H9 (cell line): ENCODE results near the gene F7. TPM values are rescaled to one million over a fixed set of nuclear protein-coding genes. Genes with fewer than 3 reads are reported as not detected.
A peak's percentile ranks its signal among the peaks of the same experiment; 100 is the strongest.

ENCODE experiments used
- DNase-seq: peaks from one replicate; pipeline ENCODE4 v3.0.0-alpha.2; 2017
- H2AFZ ChIP-seq: one replicate; pipeline ENCODE4 v1.6.1; 2013; ENCODE audit warnings: mild to moderate bottlenecking, low read length, control low read depth, moderate library complexity
- H2AK5ac ChIP-seq: 2 replicates; pipeline ENCODE4 v1.6.1; 2013; ENCODE audit warnings: low read length, control low read depth, mixed read lengths; ENCODE audit not compliant: insufficient read length
- H2BK120ac ChIP-seq: one replicate; pipeline ENCODE4 v1.6.1; 2013; ENCODE audit warnings: low read depth, mild to moderate bottlenecking, low read length, control low read depth, inconsistent platforms; ENCODE audit not compliant: poor library complexity, severe bottlenecking
- H2BK12ac ChIP-seq: 2 replicates; pipeline ENCODE4 v1.6.1; 2013; ENCODE audit warnings: low read length, control low read depth, mixed read lengths, low read depth; ENCODE audit not compliant: insufficient read length
- H2BK15ac ChIP-seq: 2 replicates; pipeline ENCODE4 v1.6.1; 2013; ENCODE audit warnings: low read depth, low read length, control low read depth
- H2BK20ac ChIP-seq: one replicate; pipeline ENCODE4 v1.6.1; 2013; ENCODE audit warnings: low read depth, mild to moderate bottlenecking, low read length, control low read depth, inconsistent platforms; ENCODE audit not compliant: poor library complexity, severe bottlenecking
- H2BK5ac ChIP-seq: 2 replicates; pipeline ENCODE4 v1.6.1; 2013; ENCODE audit warnings: low read length, control low read depth, mixed read lengths; ENCODE audit not compliant: insufficient read length
- H3K14ac ChIP-seq: 2 replicates; pipeline ENCODE4 v1.6.1; 2013; ENCODE audit warnings: low read length, control low read depth; ENCODE audit not compliant: insufficient read depth
- H3K18ac ChIP-seq: 2 replicates; pipeline ENCODE4 v1.6.1; 2013; ENCODE audit warnings: low read depth, mild to moderate bottlenecking, mixed read lengths, low read length, control low read depth; ENCODE audit not compliant: insufficient read length
- H3K23ac ChIP-seq: 2 replicates; pipeline ENCODE4 v1.6.1; 2013; ENCODE audit warnings: low read length, control low read depth, mixed read lengths, low read depth; ENCODE audit not compliant: insufficient read length
- H3K23me2 ChIP-seq: 2 replicates; pipeline ENCODE4 v1.6.1; 2013; ENCODE audit warnings: low read depth, mild to moderate bottlenecking, mixed read lengths, low read length, control low read depth; ENCODE audit not compliant: insufficient read length, poor library complexity, severe bottlenecking
- H3K27ac ChIP-seq: 2 replicates; pipeline ENCODE4 v1.5.1; 2013; ENCODE audit warnings: low read length, control low read depth, mixed read lengths, low read depth; ENCODE audit not compliant: insufficient read length
- H3K27me3 ChIP-seq: 2 replicates; pipeline ENCODE4 v1.6.1; 2013; ENCODE audit warnings: low read length, control low read depth, inconsistent platforms; ENCODE audit not compliant: insufficient read depth
- H3K4ac ChIP-seq: 2 replicates; pipeline ENCODE4 v1.6.1; 2013; ENCODE audit warnings: low read depth, mild to moderate bottlenecking, control low read depth, inconsistent platforms, low read length, moderate library complexity
- H3K4me1 ChIP-seq: 2 replicates; pipeline ENCODE4 v1.6.1; 2013; ENCODE audit warnings: low read length, control low read depth, inconsistent platforms; ENCODE audit not compliant: insufficient read depth
- H3K4me2 ChIP-seq: 2 replicates; pipeline ENCODE4 v1.6.1; 2013; ENCODE audit warnings: low read length, control low read depth, mixed read lengths; ENCODE audit not compliant: insufficient read length, insufficient read depth
- H3K56ac ChIP-seq: 2 replicates; pipeline ENCODE4 v1.6.1; 2013; ENCODE audit warnings: low read depth, mild to moderate bottlenecking, mixed read lengths, low read length, control low read depth; ENCODE audit not compliant: insufficient read length
- H3K79me1 ChIP-seq: 2 replicates; pipeline ENCODE4 v1.6.1; 2013; ENCODE audit warnings: low read depth, mild to moderate bottlenecking, moderate library complexity, low read length, control low read depth, inconsistent platforms; ENCODE audit not compliant: insufficient read depth, poor library complexity, severe bottlenecking
- H3K79me2 ChIP-seq: 2 replicates; pipeline ENCODE4 v1.6.1; 2013; ENCODE audit warnings: low read length, control low read depth, inconsistent platforms; ENCODE audit not compliant: insufficient read depth
- H3K9ac ChIP-seq: 2 replicates; pipeline ENCODE4 v1.6.1; 2013; ENCODE audit warnings: low read length, control low read depth, mixed read lengths; ENCODE audit not compliant: insufficient read length; ENCODE audit errors: extremely low read depth
- H3K9me3 ChIP-seq: one replicate; pipeline ENCODE4 v1.6.1; 2013; ENCODE audit warnings: low read depth, low read length, inconsistent platforms; ENCODE audit not compliant: control insufficient read depth
- H3T11ph ChIP-seq: one replicate; pipeline ENCODE4 v1.6.1; 2013; ENCODE audit warnings: mild to moderate bottlenecking, low read length, control low read depth, inconsistent platforms
- H4K20me1 ChIP-seq: one replicate; pipeline ENCODE4 v1.6.1; 2013; ENCODE audit not compliant: control insufficient read depth, insufficient read length, insufficient read depth
- H4K5ac ChIP-seq: 2 replicates; pipeline ENCODE4 v1.6.1; 2013; ENCODE audit warnings: low read depth, mild to moderate bottlenecking, mixed read lengths, low read length, control low read depth; ENCODE audit not compliant: insufficient read length
- H4K8ac ChIP-seq: replicated peaks from 2 replicates; pipeline ENCODE4 v1.6.1; 2013; ENCODE audit warnings: low read length, control low read depth, mixed read lengths, low read depth; ENCODE audit not compliant: insufficient read length
- H4K91ac ChIP-seq: 2 replicates; pipeline ENCODE4 v1.6.1; 2013; ENCODE audit warnings: low read depth, mild to moderate bottlenecking, moderate library complexity, mixed read lengths, low read length, control low read depth; ENCODE audit not compliant: insufficient read length
- H3K27ac Mint-ChIP-seq, 3 experiments: 2 replicates in 2 of 3; 3 replicates in 1 of 3; pipeline ENCODE4 v1.8.0; 2020 to 2021; ENCODE audit warnings: mixed read lengths in 3 of 3, mild to moderate bottlenecking in 1 of 3, moderate library complexity in 1 of 3
- H3K27me3 Mint-ChIP-seq: 2 replicates; pipeline ENCODE4 v1.8.0; 2021; ENCODE audit warnings: low read depth, mild to moderate bottlenecking, moderate library complexity, mixed read lengths
- H3K36me3 Mint-ChIP-seq, 3 experiments: 2 replicates in 2 of 3; 3 replicates in 1 of 3; pipeline ENCODE4 v1.8.0; 2020 to 2021; ENCODE audit warnings: low read depth in 3 of 3, mixed read lengths in 3 of 3; ENCODE audit not compliant: insufficient read depth in 1 of 3
- H3K4me1 Mint-ChIP-seq, 2 experiments: 2 replicates each; pipeline ENCODE4 v1.8.0; 2020; ENCODE audit warnings: mixed read lengths in 2 of 2
- H3K4me3 Mint-ChIP-seq, 2 experiments: 2 replicates in 1 of 2; 3 replicates in 1 of 2; pipeline ENCODE4 v1.8.0; 2020 to 2021; ENCODE audit warnings: mild to moderate bottlenecking in 2 of 2, mixed read lengths in 2 of 2, moderate library complexity in 1 of 2
- H3K9me3 Mint-ChIP-seq, 2 experiments: 2 replicates in 1 of 2; 3 replicates in 1 of 2; pipeline ENCODE4 v1.8.0; 2020; ENCODE audit warnings: mild to moderate bottlenecking in 2 of 2, mixed read lengths in 2 of 2, moderate library complexity in 1 of 2
- CTCF ChIP-seq: fragments of 200-600 bp; sonication (generic); conservative IDR thresholded peaks from 3 replicates; pipeline ENCODE4 v1.8.0; 2021; ENCODE audit warnings: antibody characterized with exemption, mild to moderate bottlenecking
- WGBS: extraction: QIAGEN DNeasy Blood & Tissue Kit; methylation state at CpG from one replicate; pipeline ENCODE4 v1.1.7; 2013; ENCODE audit warnings: missing lambda C conversion rate, low lambda C conversion rate, mixed read lengths; ENCODE audit not compliant: insufficient read length; ENCODE audit errors: extremely low coverage; 5-methylcytosine and 5-hydroxymethylcytosine counted together
- total RNA-seq: library from RNA; stranded (reverse); gene quantifications from 2 replicates; pipeline ENCODE4 v1.2.1, GENCODE V29; 2021

F7 gene
- total RNA-seq, 1 experiment from 2014 or later = 0.81 TPM

- H4K91ac ChIP-seq = no peak overlapping the region
- H4K8ac ChIP-seq = no peak overlapping the region
- no peak overlapping the region for H2BK120ac ChIP-seq
- no peak overlapping the region for H3T11ph ChIP-seq
- peaks cover 44 to 51% of the 10 kb centered on the region in 2 experiments for H3K4me1 Mint-ChIP-seq
- H3K56ac ChIP-seq = no peak overlapping the region
- TF ChIP-seq CTCF = no peak
- no peaks in the 10 kb centered on the region for H4K20me1 ChIP-seq
- no peak overlapping the region for H3K27ac ChIP-seq
- H3K23ac ChIP-seq = no peak overlapping the region
- no peak overlapping the region for H2BK12ac ChIP-seq
- H3K4ac ChIP-seq = no peak overlapping the region
- H3K9me3 Mint-ChIP-seq = peaks cover 0 to 4% of the 10 kb centered on the region in 2 experiments; a peak in 3 of 5 replicates
- no peak overlapping the region for H2BK15ac ChIP-seq
- no peak overlapping the region for H2AK5ac ChIP-seq
- peaks cover 42% of the 10 kb centered on the region for H3K27me3 Mint-ChIP-seq
- no peaks in the 10 kb centered on the region for H3K9me3 ChIP-seq
- no peaks in the 10 kb centered on the region for H3K79me2 ChIP-seq
- no peaks in the 10 kb centered on the region for H3K79me1 ChIP-seq
- no peaks in the 10 kb centered on the region; the same call in 1 of the 2 replicates for H3K4me1 ChIP-seq
- DNase-seq = peak; percentile 20
- no peaks in the 10 kb centered on the region; the same call in 1 of the 2 replicates for H3K27me3 ChIP-seq
- H3K18ac ChIP-seq = no peak overlapping the region
- H3K9ac ChIP-seq = no peak overlapping the region
- no peak overlapping the region for H2BK5ac ChIP-seq
- no peak overlapping the region for H2AFZ ChIP-seq
- H3K27ac Mint-ChIP-seq = no peak overlapping the region
- no peak overlapping the region for H3K4me3 Mint-ChIP-seq
- no peak overlapping the region for H3K14ac ChIP-seq
- no peak overlapping the region for H2BK20ac ChIP-seq
- no peak overlapping the region for H4K5ac ChIP-seq
- no peak overlapping the region for H3K4me2 ChIP-seq
- WGBS = no CpG with 5 or more reads among the region's 3 CpGs
- H3K36me3 Mint-ChIP-seq = peaks cover 0 to 4% (median 0%) of the 10 kb centered on the region in 3 experiments; a peak in 3 of 7 replicates
- peaks cover 12% of the 10 kb centered on the region for H3K23me2 ChIP-seq
Measured at GRCh38 chr13:113155201-113155600, 49.6 kb downstream of the F7 start.
